KBM-7 (cell line): ENCODE measurements around the gene COMMD6.

Experiments used
- DNase-seq: peaks from one replicate; pipeline ENCODE4 v3.0.0-alpha.2; 2015
- in situ Hi-C: fragments of 300-500 bp; cut with MboI; formaldehyde crosslinking; loops from 2 replicates; pipeline ENCODE4 v1.14.3; 2020; ENCODE audit warnings: low sequenced_read_pairs, low pct_unique_long_range_greater_than_20kb, mixed read lengths

COMMD6 gene

DNA sequence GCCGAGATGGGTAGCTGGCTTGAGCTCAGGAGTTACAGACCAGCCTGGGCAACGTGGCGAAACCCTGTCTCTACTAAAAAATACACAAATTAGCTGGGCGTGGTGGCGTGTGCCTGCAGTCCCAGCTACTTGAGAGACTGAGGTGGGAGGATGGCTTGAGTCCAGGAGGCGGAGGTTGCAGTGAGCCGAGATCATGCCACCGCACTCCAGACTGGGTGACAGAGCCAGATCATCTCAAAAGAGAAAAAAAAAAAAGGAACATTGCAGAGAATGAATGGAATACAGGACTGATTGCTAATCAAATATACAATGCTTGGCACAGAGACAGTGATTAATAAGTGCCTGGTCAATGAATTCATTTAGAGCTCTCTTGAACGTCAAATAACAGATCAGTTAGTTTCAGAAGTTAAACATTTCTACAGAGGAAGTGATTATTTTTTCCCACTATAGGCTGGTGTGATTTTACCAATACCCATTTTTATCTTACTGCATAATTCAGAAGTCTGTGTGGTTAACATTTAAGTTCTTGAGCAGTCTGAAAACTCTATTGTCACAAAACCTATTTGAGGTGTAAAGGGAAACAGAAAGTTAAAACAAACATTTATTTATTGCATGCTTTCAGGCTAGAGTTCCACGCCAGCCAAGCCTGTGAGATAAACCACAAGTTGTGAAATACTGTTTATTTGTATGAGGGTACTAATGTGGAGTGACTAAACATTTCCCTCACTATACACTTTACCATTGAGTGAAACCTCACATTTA, 48.0 kb downstream of the COMMD6 start:
- peak; percentile 27 for DNase-seq
- in situ Hi-C loops: no loop called here

DNA sequence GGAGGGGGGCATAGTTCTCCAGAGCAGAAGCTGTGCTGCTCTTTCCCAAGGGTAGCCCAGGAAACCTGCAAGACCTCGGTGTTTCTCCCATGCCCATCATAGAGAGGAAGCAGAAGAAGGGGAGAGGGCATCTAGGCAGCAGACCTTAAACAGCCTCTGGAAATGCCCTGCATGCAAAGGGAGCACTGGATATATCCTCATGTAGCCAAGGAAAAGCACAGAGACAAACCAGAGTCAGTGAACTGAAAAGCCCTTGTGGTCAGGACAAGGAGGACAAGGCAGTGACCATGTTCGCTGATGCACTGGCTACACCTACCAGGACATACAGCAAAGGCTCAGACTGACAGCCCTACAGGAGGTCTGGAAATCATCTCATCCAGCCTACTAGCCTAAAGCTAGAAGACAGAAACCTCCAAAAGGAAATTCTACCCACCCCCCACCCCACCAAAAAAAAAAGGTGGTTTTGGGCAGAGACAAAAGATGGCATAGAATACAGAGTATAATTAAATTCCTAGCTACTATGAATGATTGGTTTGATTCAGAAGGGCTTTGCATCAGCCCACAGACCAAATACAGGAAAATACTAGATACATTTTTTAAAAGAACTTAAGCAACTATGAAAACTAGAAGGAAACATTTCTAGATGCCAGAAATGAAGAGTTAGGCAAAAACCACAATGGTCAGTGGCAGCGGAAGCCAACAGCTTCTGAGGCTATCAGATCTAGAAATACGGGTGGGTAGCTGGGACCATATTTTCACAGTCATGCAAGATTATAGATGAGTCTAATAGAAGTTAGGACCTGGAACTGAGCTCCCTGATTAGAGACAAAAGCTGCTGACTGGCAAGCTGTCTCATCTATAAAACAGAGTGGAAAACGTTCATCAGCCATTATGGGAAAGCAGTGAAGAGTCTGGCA, 51.2 kb downstream of the COMMD6 start:
- in situ Hi-C loops: no loop called here
- DNase-seq: peak; percentile 16

DNA sequence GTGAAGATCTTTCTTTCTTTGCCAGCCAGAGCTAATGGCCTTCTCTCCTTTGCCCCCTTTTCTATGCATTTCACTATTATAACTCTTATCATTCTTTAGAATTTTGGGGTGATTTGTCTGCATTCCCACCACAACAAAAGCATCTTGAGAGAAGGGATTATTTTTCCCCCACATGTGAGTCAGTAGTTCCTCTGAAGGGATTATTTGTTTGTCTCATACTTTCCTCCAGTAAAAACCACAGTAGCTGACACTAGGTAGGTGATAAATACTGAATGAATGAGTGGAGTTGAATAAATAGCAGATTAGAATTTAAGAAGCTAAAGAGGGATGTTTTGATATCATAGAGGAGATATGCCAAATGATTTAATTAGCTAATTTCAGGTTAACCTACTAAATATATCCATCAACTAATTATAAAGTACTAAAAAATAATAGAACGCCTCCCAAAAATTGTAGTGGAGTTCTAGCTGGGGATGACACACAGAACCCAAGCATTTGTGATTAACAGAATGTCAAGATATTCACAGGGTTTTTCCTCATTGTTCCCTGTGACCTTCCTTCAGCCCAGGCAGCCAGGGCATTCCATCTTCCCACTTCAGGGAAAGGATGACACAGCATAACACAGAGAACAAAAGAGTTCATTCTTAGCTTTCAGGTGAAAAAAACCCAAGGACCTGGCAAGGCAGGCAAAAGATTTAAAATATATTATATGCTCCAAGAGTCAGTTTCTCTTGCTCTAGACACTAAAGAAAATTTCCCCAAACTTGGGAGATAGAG, 52.2 kb downstream of the COMMD6 start:
- in situ Hi-C loops: no loop called here
- no peak for DNase-seq

DNA sequence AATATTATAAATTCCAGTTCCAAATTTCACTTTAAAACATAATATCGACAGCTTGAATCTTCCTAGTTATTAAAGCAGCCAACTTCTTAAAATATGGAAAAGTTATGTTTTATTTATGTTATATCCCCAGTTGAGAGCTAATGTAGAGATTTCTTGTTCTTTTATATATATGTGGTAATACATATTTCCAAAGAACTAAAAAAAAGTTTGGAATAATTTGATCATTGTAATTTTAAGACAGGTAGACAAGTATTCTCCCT, 54.9 kb downstream of the COMMD6 start:
- DNase-seq: no peak
- in situ Hi-C loops: no loop called here

DNA sequence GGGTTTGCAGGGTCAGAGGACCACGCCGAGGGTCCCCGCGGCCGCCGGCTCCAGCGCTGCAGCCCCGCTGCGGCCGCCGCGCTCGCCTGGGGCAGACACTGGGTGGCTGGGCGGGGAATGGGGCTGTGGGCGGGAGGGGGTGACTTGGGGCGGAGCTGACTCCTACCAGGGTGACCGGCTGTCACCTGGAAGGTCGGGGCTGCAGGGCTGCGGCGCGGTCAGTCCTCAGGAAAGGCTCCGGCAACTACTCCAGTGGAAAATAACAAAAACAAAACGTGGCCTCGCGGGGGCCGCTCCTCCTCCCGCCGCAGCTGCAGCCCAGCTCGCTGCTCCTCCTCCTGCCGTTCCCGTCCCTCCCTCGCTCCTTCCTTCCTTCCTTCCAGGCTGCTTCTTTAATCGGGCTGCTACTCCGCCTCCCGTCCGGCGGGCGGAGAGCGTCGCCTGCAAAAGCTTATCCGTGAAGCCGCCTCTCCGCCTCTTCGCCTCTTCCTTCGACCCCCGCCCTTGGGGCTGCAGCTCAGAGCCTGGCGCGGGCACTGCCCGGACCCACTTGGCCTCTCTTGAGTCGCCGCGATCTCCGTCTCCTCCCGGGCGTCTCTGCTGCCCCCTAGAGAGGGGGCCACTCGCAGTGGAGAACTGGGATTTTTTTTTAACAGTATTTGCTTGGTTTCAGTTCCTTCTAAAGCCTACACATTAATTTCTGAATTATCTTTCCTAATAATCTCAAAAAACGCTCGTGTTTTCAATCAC, 55.4 kb downstream of the COMMD6 start, which contains the start of gene TBC1D4:
Gene TBC1D4 (minus strand): TSS at position 100 of the 750 bp plus-strand sequence. CDS start 402 bp downstream, outside the sequence.
- DNase-seq: peak; percentile 98
- in situ Hi-C loops: no loop called here

DNA sequence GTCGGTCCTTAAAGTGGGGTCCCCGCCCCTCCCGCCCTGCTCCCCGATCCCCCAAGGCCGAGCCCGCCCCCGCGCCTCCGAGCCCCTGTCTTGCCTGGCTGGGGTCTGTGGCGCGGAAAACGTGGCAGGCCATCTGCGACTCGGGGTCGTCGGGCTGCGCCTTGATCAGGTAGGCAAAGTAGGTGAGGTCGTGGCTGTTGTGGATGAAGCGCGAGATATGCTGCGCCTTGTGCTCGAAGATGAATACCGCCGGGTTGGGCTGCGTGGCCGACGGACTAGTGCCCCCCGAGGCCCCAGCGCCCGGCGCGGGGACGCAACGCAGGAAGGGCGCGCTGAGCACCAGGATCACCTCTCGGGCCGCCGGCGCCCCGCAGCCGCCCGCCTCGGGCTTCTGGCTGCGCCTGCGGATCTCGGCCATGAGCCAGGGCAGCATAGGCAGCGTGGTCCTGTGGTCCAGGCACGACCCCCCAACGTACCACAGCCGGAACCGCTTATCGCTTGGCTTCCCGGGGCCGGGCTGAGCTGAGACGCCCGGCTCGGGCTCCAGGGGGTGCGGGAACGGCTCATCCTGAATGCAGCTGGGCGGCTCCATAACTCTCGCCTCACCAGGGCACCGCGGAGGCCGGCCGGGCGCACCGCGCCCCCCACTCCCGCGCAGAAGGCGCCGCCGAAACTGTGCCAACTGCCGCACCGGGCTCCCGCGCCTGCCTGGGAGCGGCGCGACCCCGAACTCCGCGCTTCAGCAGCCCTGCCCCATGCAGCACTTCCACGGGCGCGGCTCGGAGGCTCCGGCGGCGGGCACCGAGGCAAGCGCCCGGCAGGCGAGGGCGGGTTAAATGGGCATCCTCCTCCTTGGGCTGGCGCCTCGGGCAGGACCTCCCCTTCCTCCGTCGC, 56.2 kb downstream of the COMMD6 start:
- DNase-seq: peak; percentile 62
- in situ Hi-C loops: no loop called here

DNA sequence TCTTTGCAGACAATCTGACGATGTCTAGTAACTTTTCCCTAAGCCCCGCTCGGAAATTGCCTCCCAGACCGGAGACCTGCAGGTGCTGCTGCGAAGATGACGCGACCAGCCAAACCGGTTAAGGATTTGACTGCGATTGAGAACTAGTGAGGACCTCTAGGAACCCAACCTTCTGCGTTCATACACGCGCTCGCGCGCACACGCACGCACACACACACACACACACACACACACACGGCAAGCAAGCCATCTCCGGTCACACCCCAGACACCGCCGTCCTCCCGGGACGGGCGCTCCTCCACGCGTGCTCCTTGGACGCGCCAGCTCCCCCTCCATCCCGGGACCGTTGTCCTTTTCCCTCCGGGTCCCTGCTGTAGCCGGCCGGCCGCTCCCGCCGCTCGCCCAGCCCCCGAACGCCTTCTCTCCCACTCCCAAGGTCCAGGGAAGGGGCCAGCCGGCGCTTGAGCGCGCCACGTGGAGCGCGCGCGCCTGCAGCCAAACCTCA, 56.9 kb downstream of the COMMD6 start:
- DNase-seq: peak; percentile 75
- in situ Hi-C loops: no loop called here

DNA sequence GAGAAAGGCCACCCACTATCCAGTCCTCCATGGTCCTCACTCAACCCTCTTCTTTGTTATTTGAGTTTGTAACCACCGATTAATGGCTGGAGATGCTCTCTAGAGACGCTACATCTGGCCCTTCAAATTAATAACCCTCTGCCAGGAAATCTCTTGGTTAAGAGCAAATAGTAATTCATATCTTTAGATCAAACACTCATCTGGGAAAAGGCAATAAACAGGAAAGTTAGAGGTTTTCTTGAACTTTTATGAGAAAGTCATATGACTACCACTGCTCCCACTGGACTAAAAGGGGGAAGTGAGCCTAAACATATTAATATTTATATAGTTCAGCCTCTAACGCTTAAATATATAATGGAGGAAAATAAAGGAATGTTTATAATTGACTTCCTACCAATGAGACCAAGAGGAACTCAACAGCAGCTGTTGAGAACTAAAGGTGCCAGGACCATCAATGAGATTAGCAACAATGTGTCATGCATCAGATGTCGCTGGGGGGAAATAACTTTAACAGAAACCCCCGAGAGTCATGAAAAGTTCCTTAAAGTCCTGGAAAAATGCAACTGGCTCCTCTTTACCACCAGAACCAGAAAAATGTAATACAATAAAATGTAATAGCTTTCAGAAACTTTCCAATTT, 58.4 kb downstream of the COMMD6 start:
- peak; percentile 20 for DNase-seq
- in situ Hi-C loops: no loop called here

DNA sequence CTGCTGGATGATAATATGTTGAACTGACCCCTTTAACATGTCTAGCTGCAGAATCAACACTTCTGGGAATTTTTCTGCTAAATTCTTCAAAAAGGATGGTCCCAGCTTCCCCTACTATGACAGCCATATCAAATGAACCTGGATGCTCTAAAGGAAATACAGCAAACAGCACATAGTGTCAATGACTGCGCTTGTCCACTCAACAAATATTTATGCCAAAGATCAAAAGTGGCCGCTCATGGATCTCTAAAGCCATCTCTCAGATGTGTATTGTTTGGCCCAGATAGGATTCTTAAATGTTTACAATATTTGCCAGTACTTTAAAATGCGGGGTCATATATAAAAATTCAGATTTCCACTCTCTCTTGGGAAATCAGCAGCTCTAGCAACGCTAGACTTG, 59.0 kb downstream of the COMMD6 start:
- DNase-seq: no peak
- in situ Hi-C loops: no loop called here
